ENCODE results near the gene CHD5. TPM values are rescaled to one million over a fixed set of nuclear protein-coding genes. Genes with fewer than 3 reads are reported as not detected.
"Not testable (repeated sequence)": the region's sequence is repeated elsewhere in the genome, so short reads cannot be mapped to it uniquely, and the experiment has no call there.

CHD5 gene
- total RNA-seq (2014; rRNA removed; shearing (Covaris generic)), result under 0.01 TPM in 1 of 2 replicates, not detected in the other

- DNase-seq (ENCODE audit: low read depth), result no peak
These were observed at the start of gene CHD5 for GRCh38 chr1:6180268-6180706. Gene CHD5 (minus strand): TSS chr1:6180321. CDS start chr1:6180023, 298 bp downstream.

GRCh38 chr1:6225651-6226050, 45.5 kb upstream of the CHD5 start:
- no peak for DNase-seq (ENCODE audit: low read depth)

GRCh38 chr1:6224718-6225117, 44.6 kb upstream of the CHD5 start:
- DNase-seq (ENCODE audit: low read depth), result peak; percentile 69

- DNase-seq (ENCODE audit: low read depth), result no peak
These were observed 43.5 kb upstream of the CHD5 start for GRCh38 chr1:6223617-6224016.

- peak; percentile 83 for DNase-seq (ENCODE audit: low read depth)
These were observed 42.5 kb upstream of the CHD5 start for GRCh38 chr1:6222636-6223035.

- DNase-seq (ENCODE audit: low read depth), result no peak
These were observed 41.2 kb upstream of the CHD5 start for GRCh38 chr1:6221210-6221784.

- DNase-seq (ENCODE audit: low read depth), result no peak
These were observed 40.1 kb upstream of the CHD5 start for GRCh38 chr1:6220236-6220635.

- DNase-seq (ENCODE audit: low read depth), result not testable (repeated sequence)
These were observed 39.5 kb upstream of the CHD5 start for GRCh38 chr1:6219641-6220040.

GRCh38 chr1:6218375-6219164, 38.4 kb upstream of the CHD5 start:
- no peak for DNase-seq (ENCODE audit: low read depth)

GRCh38 chr1:6212193-6212959, 32.3 kb upstream of the CHD5 start:
- no peak for DNase-seq (ENCODE audit: low read depth)

GRCh38 chr1:6211731-6212130, 31.6 kb upstream of the CHD5 start:
- no peak for DNase-seq (ENCODE audit: low read depth)

- no peak for DNase-seq (ENCODE audit: low read depth)
These were observed 30.7 kb upstream of the CHD5 start for GRCh38 chr1:6210591-6211355.

GRCh38 chr1:6209661-6210580, 29.8 kb upstream of the CHD5 start:
- DNase-seq (ENCODE audit: low read depth), result peak; percentile 13

- peak; percentile 74 for DNase-seq (ENCODE audit: low read depth)
These were observed 28.9 kb upstream of the CHD5 start for GRCh38 chr1:6208723-6209660.

GRCh38 chr1:6207921-6208320, 27.8 kb upstream of the CHD5 start:
- no peak for DNase-seq (ENCODE audit: low read depth)

GRCh38 chr1:6207075-6207885, 27.2 kb upstream of the CHD5 start:
- no peak for DNase-seq (ENCODE audit: low read depth)

- DNase-seq (ENCODE audit: low read depth), result no peak
These were observed 26.4 kb upstream of the CHD5 start for GRCh38 chr1:6206520-6206855.

GRCh38 chr1:6205849-6206519, 25.9 kb upstream of the CHD5 start, which contains the start of gene RNF207:
Gene RNF207 (plus strand): TSS chr1:6206119. CDS start chr1:6206536, 417 bp downstream.
- DNase-seq (ENCODE audit: low read depth), result no peak

All from RPMI7951 (cell line).